A172 (cell line): Measurements from ENCODE around the gene ACSL4. TPM values are rescaled to one million over a fixed set of nuclear protein-coding genes. Genes with fewer than 3 reads are reported as not detected.

Experiments used
- DNase-seq: peaks from one replicate; pipeline ENCODE4 v3.0.0-alpha.2; 2015; ENCODE audit warnings: low spot score
- total RNA-seq: library from RNA; depleted of rRNA; stranded (reverse); fragments of >200 nt; shearing (Covaris generic); gene quantifications from 2 replicates; pipeline ENCODE4 v1.2.3, GENCODE V29; 2014; rRNA removed

ACSL4 gene
- total RNA-seq, 1 experiment from 2014 or later: 46.3 TPM

- DNase-seq: no peak
Observed at GRCh38 chrX:109614951-109615350, 118.1 kb downstream of the ACSL4 start.

GRCh38 chrX:109601486-109601885 lies 131.6 kb downstream of the ACSL4 start:
- no peak for DNase-seq

- DNase-seq: no peak
Observed at GRCh38 chrX:109600237-109600651, 132.8 kb downstream of the ACSL4 start.

DNA sequence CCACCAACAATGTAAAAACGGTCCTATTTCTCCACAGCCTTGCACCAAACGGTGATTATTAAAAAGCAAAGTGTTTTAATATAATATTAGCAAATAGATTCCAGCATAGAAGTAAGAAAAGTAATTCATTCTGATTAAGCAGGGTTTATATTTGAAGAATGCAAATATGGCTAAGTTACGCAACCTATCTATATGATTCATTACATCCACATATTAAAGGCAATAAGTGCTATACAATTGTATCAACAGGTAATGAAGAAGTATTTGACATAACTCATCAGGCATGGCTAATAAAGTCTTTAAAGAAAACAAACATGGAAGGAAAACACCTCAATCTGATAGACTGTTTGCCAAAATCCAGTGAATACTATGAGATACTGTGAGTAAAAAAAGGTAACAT lies 137.0 kb downstream of the ACSL4 start:
- DNase-seq: no peak

Other genes with a start within 250 kb of the ACSL4 start
- gene NXT2, start 196.4 kb downstream of the ACSL4 start, total RNA-seq: 58.1 and 65.9 TPM in 2 replicates
- not detected in 2 replicates for gene KCNE5, start 108.1 kb downstream of the ACSL4 start, total RNA-seq